Nephron (organoid): Measurements from ENCODE around the gene ART3.

Source experiments
- H3K27ac Mint-ChIP-seq, 3 experiments: 2 replicates each; pipeline ENCODE4 v1.8.0; 2020; ENCODE audit warnings: mixed read lengths in 3 of 3, mild to moderate bottlenecking in 2 of 3, moderate library complexity in 1 of 3
- H3K27me3 Mint-ChIP-seq: 2 replicates; pipeline ENCODE4 v1.8.0; 2021; ENCODE audit warnings: low read depth, mild to moderate bottlenecking, moderate library complexity, mixed read lengths
- H3K36me3 Mint-ChIP-seq: 2 replicates; pipeline ENCODE4 v1.8.0; 2020; ENCODE audit warnings: low read depth, mixed read lengths
- H3K4me1 Mint-ChIP-seq: 2 replicates; pipeline ENCODE4 v1.8.0; 2020; ENCODE audit warnings: mixed read lengths
- H3K4me3 Mint-ChIP-seq, 3 experiments: 2 replicates each; pipeline ENCODE4 v1.8.0; 2020; ENCODE audit warnings: mild to moderate bottlenecking in 3 of 3, mixed read lengths in 3 of 3, moderate library complexity in 2 of 3
- H3K9me3 Mint-ChIP-seq: 2 replicates; pipeline ENCODE4 v1.8.0; 2020; ENCODE audit warnings: mixed read lengths
- TF ChIP-seq, protein P1 (sequence below), 3 experiments: fragments of 200-600 bp; sonication (generic); IDR thresholded peaks; one replicate each; pipeline ENCODE4 v1.5.0; 2021; ENCODE audit warnings: antibody characterized with exemption in 3 of 3; ENCODE audit not compliant: unreplicated experiment in 3 of 3

The ART3 gene

DNA sequence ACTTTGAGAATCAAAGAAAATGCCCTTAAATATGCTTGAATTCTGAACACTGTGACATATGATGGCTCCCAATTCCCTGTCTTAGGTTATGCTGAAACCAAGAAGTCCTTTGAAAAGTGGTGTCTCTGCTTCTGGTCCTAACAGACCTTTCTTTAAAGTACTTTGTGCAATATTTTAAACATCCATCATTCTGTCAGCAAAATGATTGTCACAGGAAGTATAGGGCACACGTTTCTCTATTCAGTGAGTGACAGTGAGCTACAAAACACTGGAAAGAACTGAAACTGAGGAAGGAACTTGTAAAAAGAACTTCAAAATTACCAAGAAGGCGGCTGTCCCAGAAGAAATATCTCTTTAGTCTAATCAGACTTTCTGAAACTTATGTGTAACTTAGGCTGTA is 85.8 kb downstream of the ART3 start:
- TF ChIP-seq, protein P1, sequence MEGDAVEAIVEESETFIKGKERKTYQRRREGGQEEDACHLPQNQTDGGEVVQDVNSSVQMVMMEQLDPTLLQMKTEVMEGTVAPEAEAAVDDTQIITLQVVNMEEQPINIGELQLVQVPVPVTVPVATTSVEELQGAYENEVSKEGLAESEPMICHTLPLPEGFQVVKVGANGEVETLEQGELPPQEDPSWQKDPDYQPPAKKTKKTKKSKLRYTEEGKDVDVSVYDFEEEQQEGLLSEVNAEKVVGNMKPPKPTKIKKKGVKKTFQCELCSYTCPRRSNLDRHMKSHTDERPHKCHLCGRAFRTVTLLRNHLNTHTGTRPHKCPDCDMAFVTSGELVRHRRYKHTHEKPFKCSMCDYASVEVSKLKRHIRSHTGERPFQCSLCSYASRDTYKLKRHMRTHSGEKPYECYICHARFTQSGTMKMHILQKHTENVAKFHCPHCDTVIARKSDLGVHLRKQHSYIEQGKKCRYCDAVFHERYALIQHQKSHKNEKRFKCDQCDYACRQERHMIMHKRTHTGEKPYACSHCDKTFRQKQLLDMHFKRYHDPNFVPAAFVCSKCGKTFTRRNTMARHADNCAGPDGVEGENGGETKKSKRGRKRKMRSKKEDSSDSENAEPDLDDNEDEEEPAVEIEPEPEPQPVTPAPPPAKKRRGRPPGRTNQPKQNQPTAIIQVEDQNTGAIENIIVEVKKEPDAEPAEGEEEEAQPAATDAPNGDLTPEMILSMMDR (IDR thresholded peaks at IDR 0.05; ENCODE audit: unreplicated experiment in 3 of 3): no peak
- no peaks in the 10 kb centered on the region for H3K9me3 Mint-ChIP-seq

More for the DNA sequence above, 85.8 kb downstream of the ART3 start:
- Mint-ChIP-seq H3K27ac (no peak overlapping the region), H3K4me1 (peaks cover 11% of the 10 kb centered on the region), H3K4me3 (no peak overlapping the region), H3K36me3 (peaks cover 54% of the 10 kb centered on the region), H3K27me3 (no peaks in the 10 kb centered on the region)
